HG02852 (cell line): ENCODE data around the gene TAX1BP1.
"Not testable (repeated sequence)": the region's sequence is repeated elsewhere in the genome, so short reads cannot be mapped to it uniquely, and the experiment has no call there.

ENCODE experiments used
- ATAC-seq: cut with Tn5 transposase; IDR thresholded peaks from one replicate; pipeline ENCODE4 v1.9.1; 2021; ENCODE audit warnings: mild to moderate bottlenecking, moderate library complexity; ENCODE audit not compliant: unreplicated experiment

The TAX1BP1 gene

GRCh38 chr7:27840760-27841364, 100.9 kb downstream of the TAX1BP1 start:
- no peak for ATAC-seq

- ATAC-seq: no peak
Measured at GRCh38 chr7:27842094-27842692, 102.2 kb downstream of the TAX1BP1 start.

GRCh38 chr7:27842851-27843250, 102.9 kb downstream of the TAX1BP1 start:
- ATAC-seq: no peak

DNA sequence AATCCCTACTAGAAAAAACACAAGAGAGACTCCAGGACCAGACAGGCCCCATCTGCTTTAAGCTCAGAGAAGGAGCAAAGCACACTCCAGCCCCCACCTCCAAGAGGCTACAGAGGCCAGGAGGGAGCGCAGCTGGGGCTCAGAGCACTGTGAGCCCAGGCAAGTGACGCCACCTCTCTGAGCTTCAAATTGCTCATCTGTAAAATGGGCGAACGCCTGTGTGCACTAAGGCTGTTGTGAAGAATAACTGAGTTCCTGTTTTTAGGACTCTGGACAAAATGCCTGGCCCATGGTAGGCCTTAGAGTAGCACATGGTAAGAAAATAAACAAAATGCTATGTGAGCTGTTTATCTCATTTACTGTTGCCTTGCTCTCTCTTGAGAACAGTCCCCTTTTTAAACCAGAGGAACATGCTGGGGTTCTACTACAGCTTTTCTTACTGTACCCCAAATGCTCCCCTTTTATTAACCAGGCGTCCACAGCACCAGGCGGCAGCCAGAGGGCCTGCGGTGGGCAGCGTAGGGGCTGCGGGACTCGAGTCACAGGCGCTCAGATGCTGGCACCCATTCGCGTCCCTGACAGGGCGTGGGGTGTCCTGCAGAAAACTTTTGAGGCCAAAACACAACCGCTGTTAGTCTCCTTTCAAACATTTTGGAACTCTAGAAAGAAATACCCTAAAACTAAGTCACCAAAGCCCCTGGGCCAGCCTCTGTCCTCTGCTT, 103.8 kb downstream of the TAX1BP1 start:
- no peak for ATAC-seq

DNA sequence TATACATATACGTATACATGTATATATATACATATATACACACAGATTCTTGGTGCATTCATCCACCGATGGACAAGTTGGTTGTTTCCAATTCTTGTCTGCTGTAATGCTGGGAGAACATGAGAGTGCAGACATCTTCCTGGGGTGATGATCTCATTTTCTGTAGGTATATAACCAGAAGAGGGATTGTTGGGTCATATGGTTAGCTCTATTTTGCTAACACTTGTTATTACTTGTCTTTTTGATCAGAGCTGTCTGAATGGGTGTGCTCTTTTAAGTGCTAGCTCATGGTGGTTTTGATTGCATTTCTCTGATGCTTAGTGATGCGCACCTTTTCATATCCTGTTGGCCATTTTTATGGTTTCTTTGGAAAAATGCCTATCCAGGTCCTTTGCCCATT, 106.4 kb downstream of the TAX1BP1 start:
- ATAC-seq: no peak

DNA sequence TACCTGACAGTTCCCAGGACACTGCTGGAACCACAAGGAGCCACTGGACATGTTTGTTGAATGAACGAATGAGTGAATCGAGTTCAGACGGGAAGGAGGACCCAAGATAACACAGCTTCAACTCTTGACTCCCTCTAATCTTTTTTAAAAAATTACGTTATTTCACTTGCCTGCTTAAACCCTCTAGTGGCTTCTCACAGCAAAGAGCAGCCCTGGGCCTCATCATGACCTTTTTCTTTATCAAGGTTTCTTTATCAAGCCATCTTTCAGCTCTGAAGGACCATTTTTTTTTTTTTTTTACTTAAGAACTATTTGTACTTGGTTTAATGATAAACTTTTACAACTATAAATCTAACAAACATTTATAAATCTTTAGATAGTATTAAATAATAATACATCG, 110.6 kb downstream of the TAX1BP1 start:
- ATAC-seq: no peak

DNA sequence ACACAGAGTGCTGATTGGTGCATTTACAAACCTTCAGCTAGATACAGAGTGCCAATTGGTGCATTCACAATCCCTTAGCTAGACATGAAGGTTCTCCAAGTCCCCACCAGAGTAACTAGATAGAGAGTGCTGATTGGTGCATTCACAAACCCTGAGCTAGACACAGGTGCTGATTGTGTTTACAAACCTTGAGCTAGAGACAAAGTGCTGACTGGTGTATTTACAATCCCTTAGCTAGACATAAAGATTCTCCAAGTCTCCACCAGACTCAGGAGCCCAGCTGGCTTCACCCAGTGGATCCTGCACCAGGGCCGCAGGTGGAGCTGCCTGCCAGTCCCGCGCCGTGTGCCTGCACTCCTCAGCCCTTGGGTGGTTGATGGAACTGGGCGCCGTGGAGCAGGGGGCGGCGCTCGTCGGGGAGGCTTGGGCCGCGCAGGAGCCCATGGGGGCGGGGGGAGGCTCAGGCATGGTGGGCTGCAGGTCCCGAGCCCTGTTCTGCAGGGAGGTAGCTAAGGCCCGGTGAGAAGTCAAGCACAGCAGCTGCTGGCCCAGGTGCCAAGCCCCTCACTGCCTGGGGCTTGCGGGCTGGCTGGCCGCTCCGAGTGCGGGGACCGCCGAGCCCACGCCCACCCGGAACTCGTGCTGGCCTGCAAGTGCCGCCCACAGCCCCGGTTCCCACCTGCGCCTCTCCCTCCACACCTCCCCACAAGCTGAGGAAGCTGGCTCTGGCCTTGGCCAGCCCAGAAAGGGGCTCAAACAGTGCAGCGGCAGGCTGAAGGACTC, 116.9 kb downstream of the TAX1BP1 start:
- ATAC-seq: not testable (repeated sequence)

GRCh38 chr7:27860800-27861199, 120.8 kb downstream of the TAX1BP1 start:
- no peak for ATAC-seq

DNA sequence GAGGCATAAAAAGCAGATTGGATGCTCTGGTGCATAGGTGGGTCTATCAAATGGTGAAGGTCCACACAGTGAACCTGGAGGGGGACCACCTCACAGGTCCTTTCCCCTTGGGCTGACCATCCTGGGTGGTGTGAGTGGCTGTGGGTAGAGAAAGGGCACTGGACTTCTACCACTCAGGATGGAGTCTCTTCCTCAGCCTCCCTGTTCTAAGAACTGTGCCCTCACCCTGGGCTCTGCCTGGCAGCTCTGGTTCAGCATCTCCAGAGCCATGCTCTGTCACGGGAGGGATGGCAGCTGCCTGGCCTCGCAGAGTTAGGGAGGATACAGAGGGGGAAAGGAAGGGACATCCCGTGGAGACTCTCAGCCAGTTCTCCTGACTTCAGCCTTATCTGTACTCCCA, 121.8 kb downstream of the TAX1BP1 start:
- ATAC-seq: no peak

- ATAC-seq: no peak
Measured at GRCh38 chr7:27863880-27864279, 123.9 kb downstream of the TAX1BP1 start.

GRCh38 chr7:27866256-27866655, 126.3 kb downstream of the TAX1BP1 start:
- ATAC-seq: no peak

- ATAC-seq: no peak
Measured at GRCh38 chr7:27866828-27867672, 127.1 kb downstream of the TAX1BP1 start.

DNA sequence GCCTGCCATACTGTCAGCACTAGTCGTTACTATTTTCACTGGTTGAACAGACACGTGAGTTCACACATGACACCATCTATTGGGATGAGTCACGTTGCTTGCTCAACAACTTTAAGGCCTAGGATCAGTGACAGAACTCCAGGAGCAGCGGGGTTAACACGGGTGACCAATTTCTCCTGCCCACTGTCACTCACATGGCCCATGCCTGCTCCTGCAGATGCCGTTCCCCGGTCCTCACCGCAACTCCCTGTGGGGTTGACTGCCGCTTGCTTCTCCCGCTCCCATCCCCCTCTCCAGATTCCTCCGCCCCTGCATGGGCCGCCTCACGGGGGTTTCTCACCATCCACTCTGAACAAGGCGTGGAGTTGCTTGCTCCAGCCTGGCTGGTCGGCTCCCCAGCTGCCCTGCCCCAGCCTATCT, 128.2 kb downstream of the TAX1BP1 start:
- ATAC-seq: no peak

DNA sequence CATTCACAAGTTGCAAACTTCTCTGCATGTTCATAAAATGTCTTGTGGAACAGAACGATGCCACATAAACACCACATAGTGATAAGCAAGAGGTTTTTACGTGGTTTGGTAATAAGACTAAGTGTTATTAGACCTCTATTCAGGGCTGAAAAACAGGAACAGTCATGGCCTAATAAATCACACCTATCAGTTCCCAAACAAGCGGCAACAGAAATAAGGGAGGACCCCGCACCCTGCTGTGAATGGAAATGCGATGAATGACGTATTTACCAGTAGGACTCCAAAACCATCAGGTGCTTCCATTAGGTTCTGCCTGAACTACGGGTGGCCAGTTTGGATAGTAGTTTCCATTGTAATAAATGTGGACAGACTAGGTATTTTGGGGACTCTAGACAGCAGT, 129.1 kb downstream of the TAX1BP1 start:
- ATAC-seq: no peak

- no peak for ATAC-seq
Measured at GRCh38 chr7:27870595-27870994, 130.6 kb downstream of the TAX1BP1 start.

- no peak for ATAC-seq
Measured at GRCh38 chr7:27871086-27871485, 131.1 kb downstream of the TAX1BP1 start.

DNA sequence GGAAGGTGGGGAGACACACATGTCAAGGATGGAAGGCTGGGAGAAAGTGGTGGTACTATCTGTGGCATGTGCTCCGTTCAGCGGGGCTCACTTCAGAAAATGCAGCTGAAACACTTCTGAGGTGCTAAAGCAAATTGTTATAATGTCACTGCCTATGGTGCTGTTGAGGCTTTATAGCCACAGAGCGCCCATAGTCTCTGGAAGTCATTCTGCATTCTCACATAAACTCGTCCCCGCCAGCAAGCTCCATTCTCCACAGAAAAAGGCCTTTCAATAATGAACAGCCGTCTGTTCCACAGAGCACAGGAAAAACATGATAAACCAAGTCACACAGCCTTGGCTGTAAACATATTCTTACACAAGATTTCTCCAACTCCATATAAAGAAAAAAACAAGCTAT, 131.9 kb downstream of the TAX1BP1 start:
- no peak for ATAC-seq

DNA sequence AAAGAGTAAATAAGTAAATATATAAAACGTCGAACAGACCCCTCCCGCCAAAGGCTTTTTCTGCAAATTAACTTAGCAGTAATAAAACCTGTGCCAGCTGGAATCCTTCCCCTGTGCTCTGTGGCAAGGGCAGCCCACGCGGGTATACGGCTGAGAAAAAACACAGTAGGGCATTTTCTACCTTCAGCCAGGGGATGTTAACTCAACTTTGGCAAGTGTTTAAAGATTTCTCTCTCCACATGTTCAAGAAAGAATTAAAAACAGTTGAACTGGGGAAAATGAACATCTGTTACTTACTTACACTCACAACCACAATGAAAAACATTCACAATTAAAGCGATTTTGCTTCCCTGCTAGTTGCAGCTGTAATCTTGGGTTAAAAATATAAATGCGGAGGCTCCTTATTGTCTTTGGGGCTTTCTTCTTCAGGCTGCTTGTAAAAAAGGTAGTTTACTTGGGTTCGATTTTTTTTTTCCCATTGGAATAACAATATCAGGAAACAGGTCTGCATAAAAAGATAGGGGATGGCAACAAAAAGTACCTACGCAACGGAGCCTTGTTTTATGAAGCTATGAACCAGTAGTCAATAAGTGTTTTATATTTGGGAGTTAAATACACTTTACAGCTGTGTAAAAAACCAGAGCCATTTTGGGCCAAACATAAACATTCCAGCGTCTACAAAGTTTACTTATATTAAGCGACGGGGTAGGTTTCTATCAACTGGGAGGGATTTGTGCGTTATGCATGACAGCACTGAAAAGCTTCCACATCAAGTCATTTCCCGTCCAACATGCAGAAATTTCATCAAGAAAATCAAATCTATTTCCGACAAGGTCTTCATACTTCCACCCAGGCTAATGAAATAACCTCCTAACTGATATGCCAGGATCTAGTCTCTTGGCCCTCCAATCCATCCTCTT, 132.7 kb downstream of the TAX1BP1 start:
- no peak for ATAC-seq
